Neuronal stem cell (in vitro differentiated cells): ENCODE measurements around the gene PEAK3.
"Not testable (repeated sequence)": the region's sequence is repeated elsewhere in the genome, so short reads cannot be mapped to it uniquely, and the experiment has no call there.

Experiments used
- DNase-seq: peaks from one replicate; pipeline ENCODE4 v3.0.0-alpha.2; 2013; ENCODE audit warnings: low spot score
- H2AFZ ChIP-seq: one replicate; pipeline ENCODE4 v1.6.1; 2013; ENCODE audit warnings: mild to moderate bottlenecking, low read length, inconsistent platforms
- H2AK5ac ChIP-seq: 2 replicates; pipeline ENCODE4 v1.6.1; 2013; ENCODE audit warnings: low read depth, mild to moderate bottlenecking, inconsistent platforms, low read length, moderate library complexity, mixed read lengths
- H2BK120ac ChIP-seq: 2 replicates; pipeline ENCODE4 v1.6.1; 2013; ENCODE audit warnings: low read depth, mild to moderate bottlenecking, inconsistent platforms, low read length, moderate library complexity, mixed read lengths
- H2BK12ac ChIP-seq: one replicate; pipeline ENCODE4 v1.6.1; 2013; ENCODE audit warnings: low read length, inconsistent platforms
- H2BK15ac ChIP-seq: 2 replicates; pipeline ENCODE4 v1.6.1; 2013; ENCODE audit warnings: mild to moderate bottlenecking, low read length, inconsistent platforms, mixed read lengths
- H2BK5ac ChIP-seq: one replicate; pipeline ENCODE4 v1.6.1; 2013; ENCODE audit warnings: inconsistent platforms, mild to moderate bottlenecking, low read length, moderate library complexity
- H3K14ac ChIP-seq: one replicate; pipeline ENCODE4 v1.6.1; 2013; ENCODE audit warnings: low read length, inconsistent platforms
- H3K18ac ChIP-seq: 2 replicates; pipeline ENCODE4 v1.6.1; 2013; ENCODE audit warnings: low read length, inconsistent platforms
- H3K23ac ChIP-seq: 2 replicates; pipeline ENCODE4 v1.6.1; 2013; ENCODE audit warnings: low read depth, mild to moderate bottlenecking, mixed read lengths, low read length, inconsistent platforms; ENCODE audit not compliant: poor library complexity
- H3K27ac ChIP-seq: replicated peaks from 3 replicates; pipeline ENCODE4 v1.5.1; 2013; ENCODE audit warnings: low read length, inconsistent platforms
- H3K27me3 ChIP-seq, 3 experiments: 2 replicates each; pipeline ENCODE4 v1.6.1; 2013; ENCODE audit warnings: low read length in 3 of 3, mild to moderate bottlenecking in 2 of 3, inconsistent platforms in 1 of 3, low read depth in 1 of 3, mixed read lengths in 1 of 3, moderate library complexity in 1 of 3; ENCODE audit not compliant: control insufficient read depth in 3 of 3, insufficient read depth in 3 of 3
- H3K36me3 ChIP-seq, 2 donors: replicated peaks in 1 of 2; 2 replicates each; pipeline ENCODE4 v1.6.1; 2013; ENCODE audit warnings: low read length in 2 of 2; ENCODE audit not compliant: control insufficient read depth in 2 of 2, insufficient read depth in 2 of 2
- H3K4ac ChIP-seq: 2 replicates; pipeline ENCODE4 v1.6.1; 2013; ENCODE audit warnings: inconsistent platforms, mild to moderate bottlenecking, low read length, moderate library complexity
- H3K4me1 ChIP-seq, 2 donors: 1 replicate in 1 of 2; 2 replicates in 1 of 2; pipeline ENCODE4 v1.6.1; 2013; ENCODE audit warnings: low read length in 2 of 2, low read depth in 1 of 2; ENCODE audit not compliant: control insufficient read depth in 2 of 2, insufficient read depth in 1 of 2
- H3K4me2 ChIP-seq: one replicate; pipeline ENCODE4 v1.6.1; 2013; ENCODE audit warnings: mild to moderate bottlenecking, low read length, inconsistent platforms; ENCODE audit not compliant: insufficient read depth, poor library complexity, severe bottlenecking
- H3K4me3 ChIP-seq, 2 donors: 2 replicates each; pipeline ENCODE4 v1.5.1; 2013; ENCODE audit warnings: low read length in 2 of 2, mild to moderate bottlenecking in 2 of 2, inconsistent platforms in 1 of 2, moderate library complexity in 1 of 2
- H3K79me1 ChIP-seq: one replicate; pipeline ENCODE4 v1.6.1; 2013; ENCODE audit warnings: low read depth, mild to moderate bottlenecking, inconsistent platforms, low read length, moderate library complexity
- H3K9ac ChIP-seq: one replicate; pipeline ENCODE4 v1.6.1; 2013; ENCODE audit warnings: mild to moderate bottlenecking, low read depth, low read length, inconsistent platforms; ENCODE audit not compliant: poor library complexity
- H3K9me3 ChIP-seq, 2 donors: replicated peaks in 1 of 2; 2 replicates each; pipeline versions ENCODE3 to v1.6.1; 2013; ENCODE audit warnings: low read length in 2 of 2, mild to moderate bottlenecking in 2 of 2, inconsistent platforms in 1 of 2, low read depth in 1 of 2, mixed read lengths in 1 of 2, moderate library complexity in 1 of 2; ENCODE audit not compliant: control insufficient read depth in 2 of 2, insufficient read depth in 1 of 2
- H4K8ac ChIP-seq: one replicate; pipeline ENCODE4 v1.6.1; 2013; ENCODE audit warnings: low read depth, mild to moderate bottlenecking, inconsistent platforms, low read length, moderate library complexity
- H4K91ac ChIP-seq: one replicate; pipeline ENCODE4 v1.6.1; 2013; ENCODE audit warnings: low read length, low read depth, mild to moderate bottlenecking, inconsistent platforms; ENCODE audit not compliant: poor library complexity
- WGBS, 2 donors: extraction: QIAGEN DNeasy Blood & Tissue Kit; methylation state at CpG; one replicate each; pipeline ENCODE4 v1.1.7; 2013; ENCODE audit warnings: missing lambda C conversion rate in 2 of 2, mixed read lengths in 1 of 2; ENCODE audit not compliant: insufficient read length in 2 of 2, insufficient replicate concordance in 1 of 2; ENCODE audit errors: extremely low coverage in 2 of 2; 5-methylcytosine and 5-hydroxymethylcytosine counted together

PEAK3 gene

DNA sequence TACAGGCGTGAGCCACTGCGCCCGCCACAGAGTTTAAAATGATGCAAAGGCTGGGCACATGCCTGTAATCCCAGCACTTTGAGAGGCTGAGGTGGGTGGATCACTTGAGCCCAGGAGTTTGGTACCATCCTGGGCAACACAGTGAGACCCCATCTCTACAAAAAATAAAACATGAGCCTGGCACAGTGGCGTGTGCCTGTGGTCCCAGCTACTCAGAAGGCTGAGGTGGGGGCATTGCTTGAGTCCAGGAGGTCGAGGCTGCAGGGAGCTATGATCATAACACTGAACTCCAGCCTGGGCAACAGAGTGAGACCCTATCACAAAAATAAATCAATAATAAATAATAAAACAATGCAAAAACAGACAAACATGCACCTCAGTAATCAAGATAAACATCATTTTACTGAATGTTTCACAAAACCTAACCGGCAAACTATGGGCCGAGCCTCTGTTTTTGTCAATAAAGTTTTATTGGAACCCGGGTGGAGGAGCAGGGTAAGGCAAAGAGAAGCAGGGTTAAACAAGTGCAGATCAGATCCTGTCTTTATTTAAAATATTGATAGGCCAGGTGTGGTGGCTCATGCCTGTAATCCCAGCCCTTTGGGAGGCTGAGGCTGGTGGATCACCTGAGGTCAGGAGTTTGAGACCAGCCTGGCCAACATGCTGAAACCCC is 2.0 kb upstream of the PEAK3 start:
- no peak overlapping the region for H3K9ac ChIP-seq
- H3K9me3 ChIP-seq = no peaks in the 10 kb centered on the region
- H3K4ac ChIP-seq = no peak overlapping the region
- no CpG with 5 or more reads among the region's 8 CpGs for whole genome bisulfite sequencing, 2 donors
- no peak overlapping the region for H3K4me3 ChIP-seq
- no peak overlapping the region for H2BK120ac ChIP-seq
- H3K23ac ChIP-seq = no peak overlapping the region
- H2BK12ac ChIP-seq = no peak overlapping the region
- no peak overlapping the region for H3K18ac ChIP-seq
- H3K36me3 ChIP-seq = no peaks in the 10 kb centered on the region
- no peak overlapping the region for H2AK5ac ChIP-seq
- H3K14ac ChIP-seq = no peak overlapping the region
- no peak overlapping the region for H2BK5ac ChIP-seq
- H3K4me1 ChIP-seq = peaks cover 3 to 8% of the 10 kb centered on the region in 2 donors
- no peak overlapping the region for H3K4me2 ChIP-seq
- H2BK15ac ChIP-seq = no peak overlapping the region
- H4K8ac ChIP-seq = no peak overlapping the region
- H3K27me3 ChIP-seq = peaks cover 9 to 44% (median 13%) of the 10 kb centered on the region in 3 experiments
- peaks cover 1% of the 10 kb centered on the region for H3K79me1 ChIP-seq
- no peak overlapping the region for H2AFZ ChIP-seq
- DNase-seq = no peak
- H3K27ac ChIP-seq = no peak overlapping the region
- no peak overlapping the region for H4K91ac ChIP-seq

- no peaks in the 10 kb centered on the region for H3K36me3 ChIP-seq
- no peak overlapping the region for H2BK5ac ChIP-seq
- no peak for DNase-seq
- peaks cover 3 to 8% of the 10 kb centered on the region in 2 donors for H3K4me1 ChIP-seq
- no peak overlapping the region for H3K4ac ChIP-seq
- no peak overlapping the region for H2BK15ac ChIP-seq
- H2BK12ac ChIP-seq = no peak overlapping the region
- no peak overlapping the region for H3K9ac ChIP-seq
- WGBS, 2 donors = no CpG with 5 or more reads among the region's 11 CpGs
- H3K9me3 ChIP-seq = no peaks in the 10 kb centered on the region
- peak overlapping the region; percentile 17 for H4K8ac ChIP-seq
- H3K4me2 ChIP-seq = no peak overlapping the region
- H2BK120ac ChIP-seq = no peak overlapping the region
- H3K23ac ChIP-seq = no peak overlapping the region
- no peak overlapping the region for H3K4me3 ChIP-seq
- no peak overlapping the region for H3K27ac ChIP-seq
- H3K27me3 ChIP-seq = peaks cover 1 to 32% (median 1%) of the 10 kb centered on the region in 3 experiments
- peak overlapping the region; percentile 84 for H2AFZ ChIP-seq
- no peak overlapping the region for H3K14ac ChIP-seq
- no peak overlapping the region for H4K91ac ChIP-seq
- no peak overlapping the region for H2AK5ac ChIP-seq
- H3K18ac ChIP-seq = no peak overlapping the region
- H3K79me1 ChIP-seq = peaks cover 1% of the 10 kb centered on the region
Measured at GRCh38 chr19:2282862-2283237, 875 bp upstream of the PEAK3 start.

DNA sequence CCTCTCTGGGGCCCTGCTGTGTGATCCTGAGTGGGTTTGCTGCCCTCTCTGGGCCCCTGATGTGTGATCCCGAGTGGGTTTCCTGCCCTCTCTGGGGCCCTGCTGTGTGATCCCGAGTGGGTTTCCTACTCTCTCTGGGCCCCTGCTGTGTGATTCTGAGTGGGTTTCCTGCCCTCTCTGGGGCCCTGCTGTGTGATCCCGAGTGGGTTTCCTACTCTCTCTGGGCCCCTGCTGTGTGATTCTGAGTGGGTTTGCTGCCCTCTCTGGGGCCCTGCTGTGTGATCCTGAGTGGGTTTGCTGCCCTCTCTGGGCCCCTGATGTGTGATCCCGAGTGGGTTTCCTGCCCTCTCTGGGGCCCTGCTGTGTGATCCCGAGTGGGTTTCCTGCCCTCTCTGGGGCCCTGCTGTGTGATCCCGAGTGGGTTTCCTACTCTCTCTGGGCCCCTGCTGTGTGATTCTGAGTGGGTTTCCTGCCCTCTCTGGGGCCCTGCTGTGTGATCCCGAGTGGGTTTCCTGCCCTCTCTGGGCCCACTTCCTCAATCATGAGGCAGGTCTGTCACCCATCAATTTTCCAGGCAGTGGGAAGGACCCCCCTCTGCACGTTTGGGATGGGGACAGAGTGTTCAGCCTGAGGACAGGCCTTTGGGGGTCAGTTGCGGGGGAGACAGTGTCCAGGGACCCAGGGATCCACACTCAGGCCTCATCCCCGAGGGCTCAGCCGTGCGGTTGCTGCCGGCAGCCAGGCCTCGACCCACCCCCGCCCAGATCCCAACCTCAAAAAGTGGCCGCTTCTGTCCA is 512 bp downstream of the PEAK3 start:
- not testable (repeated sequence) for H4K91ac ChIP-seq, H4K8ac ChIP-seq, H3K27ac ChIP-seq, H2BK15ac ChIP-seq, H3K9me3 ChIP-seq, H3K23ac ChIP-seq, H2BK12ac ChIP-seq, H3K36me3 ChIP-seq, H2BK120ac ChIP-seq, H3K4me1 ChIP-seq, H3K79me1 ChIP-seq, H3K9ac ChIP-seq, H3K14ac ChIP-seq, DNase-seq, H3K4ac ChIP-seq
- Histone ChIP-seq H3K4me3 (peak overlapping the region in 1 of 2 donors; percentile 34), H2AK5ac (peak overlapping the region; percentile 76), H3K4me2 (peak overlapping the region; percentile 67), H2AFZ (peak overlapping the region; percentile 84), H2BK5ac (peak overlapping the region; percentile 48), H3K27me3 (peaks cover 0 to 21% (median 0%) of the 10 kb centered on the region in 3 experiments), H3K18ac (peak overlapping the region; percentile 71)
- no CpG with 5 or more reads among the region's 16 CpGs for WGBS, 2 donors

- no peak overlapping the region for H2BK5ac ChIP-seq
- no peak overlapping the region for H3K9ac ChIP-seq
Measured at GRCh38 chr19:2280633-2281264, 1.2 kb downstream of the PEAK3 start.

More at GRCh38 chr19:2280633-2281264, 1.2 kb downstream of the PEAK3 start:
- Histone ChIP-seq H2AK5ac (no peak overlapping the region), H3K4me3 (no peak overlapping the region), H3K27me3 (peaks cover 0 to 18% (median 0%) of the 10 kb centered on the region in 3 experiments), H3K14ac (no peak overlapping the region), H4K91ac (no peak overlapping the region), H3K9me3 (no peaks in the 10 kb centered on the region), H3K18ac (no peak overlapping the region), H2BK120ac (no peak overlapping the region), H3K23ac (peak overlapping the region; percentile 55), H4K8ac (no peak overlapping the region), H3K79me1 (peaks cover 3% of the 10 kb centered on the region), H2BK15ac (no peak overlapping the region), H3K4ac (no peak overlapping the region), H3K4me2 (no peak overlapping the region), H3K36me3 (no peaks in the 10 kb centered on the region), H2AFZ (no peak overlapping the region), H3K4me1 (peaks cover 3 to 8% of the 10 kb centered on the region in 2 donors), H2BK12ac (no peak overlapping the region), H3K27ac (no peak overlapping the region)
- WGBS, 2 donors = no CpG with 5 or more reads among the region's 26 CpGs
- DNase-seq = no peak
